ENCODE measurements around the gene ORC3.

ORC3 gene

GRCh38 chr6:87589693-87590416 lies at the start of gene ORC3, which contains the start of gene RARS2:
Gene ORC3 (plus strand): TSS chr6:87590135. CDS start chr6:87590169, 34 bp downstream.
Gene RARS2 (minus strand): TSS chr6:87589987. CDS start chr6:87589957, 30 bp downstream.
- TF ChIP-seq, protein P1, sequence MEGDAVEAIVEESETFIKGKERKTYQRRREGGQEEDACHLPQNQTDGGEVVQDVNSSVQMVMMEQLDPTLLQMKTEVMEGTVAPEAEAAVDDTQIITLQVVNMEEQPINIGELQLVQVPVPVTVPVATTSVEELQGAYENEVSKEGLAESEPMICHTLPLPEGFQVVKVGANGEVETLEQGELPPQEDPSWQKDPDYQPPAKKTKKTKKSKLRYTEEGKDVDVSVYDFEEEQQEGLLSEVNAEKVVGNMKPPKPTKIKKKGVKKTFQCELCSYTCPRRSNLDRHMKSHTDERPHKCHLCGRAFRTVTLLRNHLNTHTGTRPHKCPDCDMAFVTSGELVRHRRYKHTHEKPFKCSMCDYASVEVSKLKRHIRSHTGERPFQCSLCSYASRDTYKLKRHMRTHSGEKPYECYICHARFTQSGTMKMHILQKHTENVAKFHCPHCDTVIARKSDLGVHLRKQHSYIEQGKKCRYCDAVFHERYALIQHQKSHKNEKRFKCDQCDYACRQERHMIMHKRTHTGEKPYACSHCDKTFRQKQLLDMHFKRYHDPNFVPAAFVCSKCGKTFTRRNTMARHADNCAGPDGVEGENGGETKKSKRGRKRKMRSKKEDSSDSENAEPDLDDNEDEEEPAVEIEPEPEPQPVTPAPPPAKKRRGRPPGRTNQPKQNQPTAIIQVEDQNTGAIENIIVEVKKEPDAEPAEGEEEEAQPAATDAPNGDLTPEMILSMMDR (IDR thresholded peaks at IDR 0.05; ENCODE audit: borderline replicate concordance, insufficient read depth, low read depth, low read length): no peak
- peak within 1 kb of the TSS; percentile 83 for H3K4me3 ChIP-seq (ENCODE audit: low read depth, low read length)

DNA sequence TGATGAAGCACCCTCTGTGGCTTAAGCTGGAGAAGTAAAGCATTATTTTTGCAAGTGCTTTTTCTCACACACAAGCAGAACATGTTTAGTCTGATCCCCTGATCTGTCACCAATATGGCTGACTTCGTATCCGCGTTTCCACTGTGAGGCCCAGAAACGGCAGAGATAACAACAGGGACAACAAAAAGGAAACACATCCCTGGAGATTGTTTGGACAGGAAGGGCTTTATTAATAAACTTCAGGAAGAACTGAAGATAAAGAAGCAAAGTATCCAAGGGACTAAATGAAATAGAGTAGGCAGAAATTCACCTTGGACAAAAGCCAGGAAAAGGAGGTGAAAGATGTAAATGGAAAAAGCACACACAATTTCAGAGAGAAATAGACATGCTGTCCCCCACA lies 49.4 kb upstream of the ORC3 start:
- H3K4me3 ChIP-seq (ENCODE audit: low read depth, low read length): no peak overlapping the region
- TF ChIP-seq, protein P1 (IDR thresholded peaks at IDR 0.05; ENCODE audit: borderline replicate concordance, insufficient read depth, low read depth, low read length): no peak

DNA sequence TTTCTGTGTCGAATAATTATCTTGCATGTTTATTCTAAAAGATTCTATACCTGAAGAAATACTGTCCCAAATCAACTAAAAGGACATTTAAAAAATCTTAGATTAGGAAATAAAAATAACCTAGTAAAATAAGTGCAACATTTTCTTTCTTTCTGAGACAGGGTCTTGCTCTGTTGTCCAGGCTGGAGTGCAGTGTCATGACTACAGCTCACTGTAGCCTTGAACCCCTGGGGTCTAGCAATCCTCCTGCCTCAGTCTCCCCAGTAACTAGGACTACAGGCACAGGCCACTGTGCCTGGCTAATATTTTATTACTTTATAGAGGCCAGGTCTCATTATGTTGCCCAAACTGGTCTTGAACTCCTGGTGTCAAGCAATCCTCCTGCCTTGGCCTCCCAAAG lies 48.9 kb upstream of the ORC3 start:
- no peak overlapping the region for H3K4me3 ChIP-seq (ENCODE audit: low read depth, low read length)
- TF ChIP-seq, protein P1 (IDR thresholded peaks at IDR 0.05; ENCODE audit: borderline replicate concordance, insufficient read depth, low read depth, low read length): no peak

DNA sequence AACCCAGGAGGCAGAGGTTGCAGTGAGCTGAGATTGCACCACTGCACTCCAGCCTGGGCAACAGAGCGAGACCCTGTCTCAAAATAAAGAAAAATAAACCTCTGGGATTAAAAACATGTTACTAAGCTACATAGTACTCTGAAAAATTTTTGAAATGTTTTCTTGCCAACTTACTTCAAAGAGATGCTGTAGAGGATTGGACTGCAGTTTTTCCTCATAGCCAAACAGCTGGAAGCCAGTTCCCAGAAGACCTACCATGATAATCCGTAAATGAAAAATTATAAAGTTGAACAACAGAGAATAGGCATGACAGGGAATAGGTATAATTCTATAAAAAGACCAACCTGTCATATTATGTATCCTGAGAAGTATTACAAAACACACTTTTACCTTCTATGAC lies 48.2 kb upstream of the ORC3 start:
- TF ChIP-seq, protein P1 (IDR thresholded peaks at IDR 0.05; ENCODE audit: borderline replicate concordance, insufficient read depth, low read depth, low read length): no peak

DNA sequence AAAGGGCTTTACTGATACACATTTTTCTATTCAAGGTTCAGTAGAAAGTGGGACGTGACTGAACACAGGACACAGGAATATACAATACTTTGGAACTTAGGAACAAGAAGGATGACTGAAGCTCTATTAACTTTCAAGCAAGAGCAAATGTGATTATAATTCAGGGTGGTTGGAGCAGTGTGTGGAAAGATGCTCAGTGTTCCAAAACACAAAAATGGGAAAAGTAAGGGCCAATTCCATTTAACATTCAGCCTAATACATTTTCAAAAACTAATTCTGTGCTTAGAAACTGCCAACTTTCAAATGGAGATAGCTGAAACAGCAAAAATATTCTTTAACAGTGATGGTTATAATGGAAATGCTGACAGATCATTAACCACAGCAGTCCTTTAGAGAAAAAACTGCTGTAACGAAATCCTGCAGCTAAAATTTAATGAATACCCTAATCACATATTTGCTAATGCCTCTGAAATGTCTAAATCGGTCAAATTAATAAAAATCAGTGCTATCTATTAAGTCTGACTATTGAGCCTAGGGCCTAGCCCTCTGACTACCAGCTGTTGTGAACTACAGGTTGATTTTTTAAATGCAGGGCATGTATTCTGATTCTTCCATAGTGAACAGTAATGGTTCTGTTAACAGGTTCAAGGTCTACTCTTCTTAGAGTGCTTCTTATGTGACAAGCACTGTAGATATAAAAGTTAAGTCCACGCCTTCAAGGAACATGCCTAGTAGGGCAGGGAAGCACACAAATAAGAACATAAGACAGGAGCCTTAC lies 46.0 kb upstream of the ORC3 start:
- TF ChIP-seq, protein P1 (IDR thresholded peaks at IDR 0.05; ENCODE audit: borderline replicate concordance, insufficient read depth, low read depth, low read length): no peak
- no peak overlapping the region for H3K4me3 ChIP-seq (ENCODE audit: low read depth, low read length)

More for the DNA sequence above, 48.2 kb upstream of the ORC3 start:
- H3K4me3 ChIP-seq (ENCODE audit: low read depth, low read length): no peak overlapping the region

- TF ChIP-seq, protein P1 (IDR thresholded peaks at IDR 0.05; ENCODE audit: borderline replicate concordance, insufficient read depth, low read depth, low read length): no peak
- no peak overlapping the region for H3K4me3 ChIP-seq (ENCODE audit: low read depth, low read length)
Observed at GRCh38 chr6:87544474-87544735, 45.5 kb upstream of the ORC3 start.

DNA sequence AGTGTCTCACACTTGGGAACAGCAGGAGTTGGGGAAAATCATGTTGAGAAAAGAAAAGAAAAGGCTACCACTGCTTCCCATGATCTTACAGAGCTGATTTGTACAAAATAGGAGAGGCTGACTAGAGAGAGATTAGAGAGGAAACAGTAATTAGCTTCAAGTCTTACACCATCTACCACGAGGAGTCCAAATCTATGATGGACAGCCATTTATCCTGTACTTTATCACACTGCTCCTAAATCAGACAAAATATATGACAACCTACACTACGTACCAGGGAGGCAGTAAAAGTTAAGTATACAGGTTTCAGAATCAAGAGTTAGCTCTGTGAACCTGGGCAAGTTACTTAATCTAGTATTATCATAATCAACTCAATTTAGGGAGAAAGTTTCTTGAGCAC lies 38.1 kb upstream of the ORC3 start:
- no peak overlapping the region for H3K4me3 ChIP-seq (ENCODE audit: low read depth, low read length)
- TF ChIP-seq, protein P1 (IDR thresholded peaks at IDR 0.05; ENCODE audit: borderline replicate concordance, insufficient read depth, low read depth, low read length): no peak

Measured in GM12875 (cell line).